ENCODE data around the gene CD247.
A peak's percentile ranks its signal among the peaks of the same experiment; 100 is the strongest.

The CD247 gene

DNA sequence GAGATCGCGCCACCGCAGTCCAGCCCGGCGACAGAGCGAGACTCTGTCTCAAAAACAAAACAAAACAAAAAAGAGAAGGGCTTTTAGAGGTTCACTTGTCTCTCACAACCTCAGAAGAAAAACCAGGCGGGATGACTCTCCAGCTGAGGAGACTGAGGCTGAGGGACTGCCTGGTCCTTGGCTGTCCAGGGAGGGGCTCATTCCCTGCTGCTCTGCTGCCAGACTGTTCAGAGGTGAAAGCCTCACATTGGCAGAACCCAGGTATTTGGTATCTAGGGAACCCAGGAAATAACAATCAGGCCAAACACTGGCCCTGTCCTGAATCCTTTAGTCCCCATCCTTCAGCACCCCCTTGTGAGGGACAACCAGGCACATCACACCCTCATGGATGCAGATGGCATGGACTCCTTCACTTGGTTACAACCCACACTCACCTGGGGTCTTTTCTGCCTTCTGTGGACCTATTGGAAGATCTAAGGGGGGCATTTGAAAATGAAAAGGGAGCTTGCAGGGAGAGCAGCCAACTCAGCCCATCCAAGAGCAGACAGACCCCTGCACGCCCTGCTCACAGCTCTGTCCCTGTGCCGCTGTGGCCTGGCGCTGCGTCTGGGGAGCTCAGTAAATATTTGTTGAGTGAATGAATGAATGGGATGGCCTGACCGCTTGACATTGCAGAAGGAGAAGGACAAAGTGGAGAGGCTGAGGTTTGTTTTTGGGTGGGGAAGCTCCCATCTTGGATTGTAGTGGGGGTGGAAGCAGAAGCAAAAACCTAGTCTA lies 33.4 kb downstream of the CD247 start:
- no peak for DNase-seq

DNA sequence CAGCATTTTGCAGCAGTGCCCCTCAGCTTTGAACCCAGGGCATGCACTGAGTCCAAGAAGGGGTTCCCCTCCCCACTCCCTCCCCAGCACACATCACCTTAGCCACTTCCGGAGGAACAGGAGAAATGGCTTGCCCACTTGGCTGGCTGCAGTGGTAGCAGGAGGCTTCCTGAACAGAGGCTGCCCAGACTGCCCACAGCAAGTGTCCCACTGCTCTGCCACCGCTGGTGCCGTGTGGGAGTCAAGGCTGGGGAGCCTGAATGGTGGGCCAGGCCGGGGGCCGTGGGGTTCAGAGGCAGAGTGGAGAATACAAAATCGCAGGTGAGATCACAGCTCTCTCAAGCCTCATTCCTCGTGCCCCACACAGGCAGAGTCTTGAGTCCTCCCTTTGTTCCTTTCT lies 34.5 kb downstream of the CD247 start:
- no peak for DNase-seq

DNA sequence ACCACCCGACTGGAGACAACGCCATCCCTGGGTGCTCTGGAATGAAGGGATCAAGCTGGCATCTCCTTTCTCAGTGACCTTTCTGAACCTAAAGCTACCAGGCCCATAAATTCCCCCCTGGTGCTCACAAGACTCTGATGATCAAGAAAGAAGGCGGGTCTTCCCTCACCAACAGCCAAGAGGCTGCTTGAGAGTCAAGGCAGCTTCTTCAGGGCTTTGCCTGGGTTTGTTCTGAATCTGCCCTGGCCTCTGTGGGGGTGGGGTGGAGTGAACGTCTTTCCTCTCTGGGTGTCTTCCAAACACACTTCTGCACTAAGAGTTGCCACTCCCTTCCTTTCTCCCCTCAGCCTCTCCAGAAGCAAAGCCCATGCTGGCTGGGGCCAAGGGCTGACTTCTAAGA lies 36.1 kb downstream of the CD247 start:
- peak; percentile 52 for DNase-seq

DNA sequence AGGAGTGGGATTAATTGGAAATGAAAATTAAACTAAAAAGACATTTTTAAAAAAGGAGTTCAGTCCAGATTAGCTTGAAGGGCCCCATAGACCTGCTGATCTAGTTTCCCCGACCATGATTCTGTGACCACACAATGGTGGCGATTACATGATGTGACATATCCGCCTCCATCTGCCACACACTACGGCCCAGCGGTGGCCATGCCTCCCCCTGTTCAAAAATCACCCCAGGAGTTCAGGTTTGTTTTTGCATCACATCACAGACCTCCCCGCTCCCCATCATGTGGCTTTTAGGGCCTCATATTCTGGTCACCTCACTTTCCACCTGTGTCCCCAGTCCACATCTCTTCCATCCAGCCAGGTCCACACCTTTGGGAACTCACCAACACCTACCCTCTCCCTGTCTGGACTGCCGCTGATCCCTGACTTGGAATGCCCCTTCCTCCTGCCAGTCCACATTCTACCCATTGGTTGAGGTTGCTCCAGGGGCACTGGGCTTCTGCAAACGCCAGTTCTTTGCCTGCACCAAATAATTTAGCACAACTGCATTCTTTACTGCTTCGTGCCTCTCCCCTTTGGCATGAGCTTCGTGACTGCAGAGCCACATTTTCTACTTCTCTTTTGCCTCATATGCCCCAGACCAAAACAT lies 38.9 kb downstream of the CD247 start:
- DNase-seq: no peak

DNA sequence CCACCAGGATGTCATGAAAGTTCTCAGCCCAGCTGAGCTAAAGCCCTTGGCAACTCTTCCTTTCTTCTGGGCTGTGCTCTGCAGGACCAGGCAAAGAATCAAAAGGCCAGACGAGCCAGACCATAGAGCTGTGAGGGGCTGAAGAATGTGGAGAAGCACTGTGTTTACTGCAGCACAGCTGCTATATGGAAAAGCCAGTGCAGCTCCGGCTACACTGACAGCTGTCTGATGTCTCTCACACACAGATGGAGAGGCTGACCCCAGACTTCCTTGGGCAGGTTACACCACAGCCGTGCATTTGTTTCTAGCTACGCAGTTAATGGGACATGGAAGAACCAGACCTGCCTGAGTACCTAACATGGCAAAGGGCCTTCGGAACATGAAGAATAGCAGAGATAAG lies 40.3 kb downstream of the CD247 start:
- no peak for DNase-seq

DNA sequence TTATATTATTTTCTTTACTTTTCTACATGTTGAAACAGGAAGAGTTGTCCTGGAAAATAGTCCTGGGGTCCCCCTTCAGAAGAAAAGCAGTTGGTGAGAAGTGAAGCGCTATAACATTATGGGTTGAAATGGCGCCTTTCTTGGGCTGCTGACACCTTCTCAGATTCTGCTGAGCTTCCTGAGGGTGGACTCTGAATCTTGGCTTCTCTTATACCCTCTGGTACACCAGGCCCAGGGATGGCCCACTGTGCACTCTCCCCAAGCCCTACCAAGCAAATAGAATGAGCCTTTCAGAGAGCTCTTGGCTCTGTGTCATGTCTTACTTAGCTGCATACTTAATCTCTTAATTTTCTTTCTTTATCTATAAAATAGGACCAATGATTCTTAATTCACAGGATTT lies 42.3 kb downstream of the CD247 start:
- DNase-seq: no peak

DNA sequence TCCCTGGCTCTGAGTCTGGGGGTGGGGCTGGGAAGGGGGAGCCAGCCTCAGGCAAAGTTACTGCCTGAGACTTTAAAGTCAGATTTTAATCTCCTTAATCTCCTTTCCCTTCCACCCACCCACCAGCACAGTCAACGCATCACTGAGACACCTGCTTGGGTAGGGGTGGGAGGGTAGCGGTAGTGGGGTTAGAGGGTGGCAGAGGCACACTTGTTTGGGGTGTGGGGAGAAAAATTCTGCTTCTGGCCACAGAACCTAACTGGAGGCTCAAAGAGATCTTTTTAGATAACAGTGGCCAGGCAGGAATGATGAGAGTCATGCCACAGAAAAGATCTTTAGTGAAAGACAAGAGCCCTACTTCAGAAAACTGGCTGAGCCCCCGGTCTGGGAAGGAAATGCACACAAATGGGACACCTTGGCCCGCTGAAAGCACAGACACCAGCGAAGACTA lies 44.1 kb downstream of the CD247 start:
- DNase-seq: peak; percentile 68

DNA sequence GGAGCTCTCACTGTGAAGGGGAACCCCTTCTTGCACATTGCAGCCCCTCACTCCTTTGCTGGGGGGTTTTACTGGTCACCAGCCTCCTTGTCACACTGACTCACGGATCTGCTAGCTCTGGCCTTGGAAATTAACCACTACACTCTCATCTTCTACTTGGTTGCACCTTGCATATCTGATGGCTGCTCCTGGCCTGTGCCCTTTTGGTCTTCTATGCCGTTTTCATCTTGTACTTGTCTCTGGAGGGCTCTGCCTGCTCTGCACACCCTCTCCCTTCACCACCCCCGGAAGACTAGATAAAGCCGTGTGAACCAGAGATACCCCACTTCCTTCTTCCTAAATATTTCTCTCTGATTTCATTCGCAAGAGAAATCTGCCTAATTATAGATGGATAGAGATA lies 44.6 kb downstream of the CD247 start:
- no peak for DNase-seq

DNA sequence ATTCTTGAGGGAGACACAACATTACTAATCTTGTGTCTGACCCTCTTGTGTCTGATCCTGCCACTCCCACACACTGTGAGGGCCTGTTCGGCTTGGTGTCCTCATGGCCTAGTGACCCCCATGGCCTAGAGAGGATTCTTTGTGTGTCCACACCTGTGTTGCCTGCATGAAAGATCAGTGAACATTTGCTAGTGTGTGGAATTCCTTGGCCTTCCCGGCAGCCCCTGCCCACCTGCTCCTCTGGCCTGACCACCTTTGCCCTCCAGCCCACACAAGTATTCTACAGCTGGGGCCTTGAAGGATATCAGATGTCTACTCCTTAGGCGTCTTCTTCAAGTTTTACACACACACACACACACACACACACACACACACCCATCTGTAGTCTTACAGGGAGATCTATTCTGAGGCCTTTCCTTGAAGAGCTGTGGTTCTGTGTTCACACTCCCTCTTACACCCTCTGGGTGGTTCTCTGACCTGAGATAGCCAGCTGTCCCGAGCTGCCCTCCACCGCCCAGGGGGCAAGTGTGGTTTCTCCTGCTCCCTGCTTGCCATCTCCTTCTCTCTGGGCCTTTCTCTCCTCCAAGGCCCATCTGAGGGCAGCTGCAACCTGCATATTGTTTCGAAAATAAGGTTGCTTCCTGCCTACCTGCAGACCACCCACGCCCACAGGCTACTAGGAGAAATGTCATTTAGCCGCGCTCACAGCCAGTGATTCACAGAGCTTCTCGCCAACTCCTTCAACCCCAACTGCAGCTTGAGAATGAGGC lies 45.4 kb downstream of the CD247 start:
- no peak for DNase-seq

DNA sequence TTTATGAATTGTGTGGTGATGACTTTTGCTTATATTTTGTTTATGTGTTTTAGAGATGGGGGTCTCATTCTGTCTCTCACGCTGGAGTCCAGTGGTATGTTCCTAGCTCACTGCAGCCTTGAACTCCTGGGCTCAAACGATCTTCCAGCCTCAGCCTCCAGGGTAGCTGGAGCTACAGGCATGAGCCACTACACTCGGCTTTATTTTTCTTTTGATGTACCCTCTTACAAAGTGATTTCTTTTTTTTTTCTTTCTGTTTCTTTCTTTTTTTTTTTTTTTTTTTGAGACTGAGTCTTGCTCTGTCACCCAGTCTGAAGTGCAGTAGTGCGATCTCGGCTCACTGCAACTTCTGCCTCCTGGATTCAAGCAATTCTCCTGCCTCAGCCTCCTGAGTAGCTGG lies 46.8 kb downstream of the CD247 start:
- no peak for DNase-seq

DNA sequence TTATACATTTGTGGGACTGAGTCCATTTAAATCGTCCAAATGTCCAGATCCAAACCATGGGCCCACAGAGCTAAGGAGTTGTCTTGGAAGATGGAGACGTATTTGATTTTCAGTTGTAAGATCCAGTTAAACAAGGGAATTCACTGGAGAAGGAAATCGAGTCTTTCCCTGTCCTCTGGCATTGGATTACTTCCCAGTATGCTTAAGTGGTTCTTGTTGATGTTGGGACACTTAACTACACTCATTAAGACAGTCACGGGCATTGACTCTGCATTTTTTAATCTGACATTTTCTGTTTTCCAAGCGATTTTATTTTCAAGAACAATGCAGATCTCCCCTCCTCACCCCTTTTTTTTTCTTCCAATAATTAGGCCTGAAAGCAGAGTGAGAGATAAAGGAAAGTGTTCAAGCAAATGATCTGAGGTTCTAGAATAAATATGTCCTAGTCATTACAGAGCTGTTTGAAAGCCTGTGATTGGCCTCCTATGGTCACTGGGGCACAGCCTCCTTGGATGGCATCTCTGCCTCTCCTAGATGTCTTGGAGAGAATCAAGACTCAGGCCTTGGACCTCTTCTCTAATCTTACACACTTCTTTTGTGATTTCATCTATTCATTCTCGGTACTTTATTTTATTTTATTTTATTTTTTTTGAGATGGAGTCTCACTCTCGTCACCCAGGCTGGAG lies 48.9 kb downstream of the CD247 start:
- no peak for DNase-seq

DNA sequence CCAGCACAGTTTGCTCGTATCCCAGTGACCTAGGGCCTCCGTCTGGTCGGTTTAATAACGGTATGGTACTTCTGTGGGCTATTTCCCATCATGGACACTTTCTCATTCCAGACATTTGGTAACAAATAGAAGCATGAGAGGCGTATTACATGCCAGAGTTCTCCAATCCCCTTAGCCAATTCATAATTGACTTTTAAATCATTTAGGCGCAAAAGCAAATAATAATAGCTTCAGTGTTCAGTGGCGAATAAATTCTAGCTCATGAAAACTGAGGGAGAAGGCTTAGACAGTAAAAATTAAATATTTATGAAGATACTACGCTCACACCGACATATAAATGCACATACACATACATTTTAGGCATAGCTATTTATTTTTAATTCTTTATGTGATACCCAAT lies 50.6 kb downstream of the CD247 start:
- DNase-seq: no peak

DNA sequence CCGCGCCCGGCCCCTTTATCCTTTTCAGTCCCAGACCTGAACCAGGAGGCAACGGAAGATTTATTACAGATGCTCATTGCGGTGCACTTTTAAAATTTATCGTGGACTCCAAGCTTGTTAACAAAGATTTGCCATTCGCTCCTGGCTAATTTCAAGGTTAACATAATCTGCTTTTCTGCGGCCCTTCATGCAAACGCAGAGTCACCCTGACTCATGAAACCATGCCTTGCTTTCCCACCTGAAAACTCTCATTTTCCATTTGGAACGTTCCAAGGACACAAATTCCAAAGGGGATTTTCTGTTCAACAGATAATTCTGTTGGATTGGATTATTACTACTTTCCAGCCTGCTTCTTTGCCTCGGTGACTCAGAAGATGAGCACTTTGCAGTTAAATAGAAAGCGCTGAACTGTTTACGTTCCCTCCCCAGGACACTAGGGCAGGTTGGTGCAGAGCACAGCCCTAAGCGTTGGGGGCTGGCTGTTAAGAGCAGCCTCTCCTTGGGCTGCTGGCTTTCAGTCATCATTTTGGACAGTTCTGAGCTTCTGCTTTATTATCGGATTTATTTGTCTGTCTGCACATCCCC lies 51.1 kb downstream of the CD247 start:
- no peak for DNase-seq

DNA sequence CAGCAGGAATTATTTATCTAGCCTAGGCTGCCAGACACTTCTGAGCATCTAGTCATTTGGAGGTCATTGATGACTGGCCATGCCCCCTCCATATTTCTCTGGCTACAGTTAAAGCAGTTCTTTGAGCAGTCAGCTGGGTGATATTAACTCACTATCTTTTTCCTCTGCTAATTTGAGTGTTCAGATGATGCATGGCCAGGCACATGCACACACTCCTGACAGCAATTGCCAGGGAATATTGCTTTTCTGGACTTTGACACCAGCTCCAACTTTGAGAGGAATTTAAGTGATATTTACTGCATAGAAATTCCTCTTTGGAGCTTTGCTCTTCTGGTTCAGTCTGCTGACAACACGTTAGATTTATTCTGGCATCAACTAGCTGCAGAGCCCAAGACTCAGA lies 52.6 kb downstream of the CD247 start:
- DNase-seq: no peak

DNA sequence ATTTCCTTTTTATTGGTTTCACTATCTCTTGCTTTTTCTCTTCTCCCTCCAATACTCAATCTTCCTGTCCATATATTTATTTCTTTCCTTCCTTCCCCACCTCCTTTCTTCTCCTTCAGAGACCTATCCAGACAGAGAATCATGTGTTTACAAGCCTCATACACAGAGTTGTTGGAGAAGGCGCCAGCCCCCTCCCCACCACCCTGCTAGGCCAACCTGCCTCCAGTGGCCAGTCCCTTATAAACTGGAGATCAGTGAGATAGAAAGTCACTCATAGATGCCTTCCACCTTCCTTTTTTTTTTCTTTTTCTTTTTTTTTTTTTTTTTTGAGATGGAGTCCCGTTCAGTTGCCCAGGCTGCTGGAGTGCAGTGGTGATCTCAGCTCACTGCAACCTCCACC lies 53.3 kb downstream of the CD247 start:
- DNase-seq: no peak

DNA sequence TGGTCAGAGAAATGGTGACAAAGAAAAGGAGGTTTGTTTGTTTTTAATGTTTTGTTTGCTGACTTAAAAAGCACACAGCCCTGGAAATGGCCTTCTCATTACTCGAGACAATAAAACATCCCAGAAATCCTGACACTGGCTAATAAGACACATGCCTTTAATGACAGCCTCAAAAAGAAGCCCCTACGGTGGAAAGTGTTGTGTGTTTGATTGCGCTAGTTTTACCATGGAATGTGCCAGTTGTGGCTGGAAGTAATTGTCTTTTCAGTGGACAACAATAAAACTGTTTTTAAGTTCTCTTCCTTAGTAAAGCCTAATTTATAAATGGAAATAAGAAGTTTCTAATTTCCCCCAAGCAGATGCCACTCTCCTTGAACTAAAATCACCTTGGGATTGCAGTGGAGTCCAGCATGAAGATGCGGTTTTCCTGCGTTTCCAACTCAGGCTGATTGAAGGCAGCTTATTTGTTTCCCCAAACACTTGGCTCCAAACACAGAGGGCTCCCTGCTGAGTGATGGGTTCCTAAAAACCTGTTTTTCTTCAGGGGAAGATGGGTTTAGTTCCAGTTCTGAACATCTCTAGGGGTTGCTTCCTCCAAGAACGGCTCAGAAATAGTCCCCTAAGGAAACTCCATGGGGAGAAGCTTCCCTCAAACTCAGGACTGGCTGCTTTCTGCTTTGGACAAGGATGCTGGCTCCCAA lies 54.3 kb downstream of the CD247 start:
- no peak for DNase-seq

DNA sequence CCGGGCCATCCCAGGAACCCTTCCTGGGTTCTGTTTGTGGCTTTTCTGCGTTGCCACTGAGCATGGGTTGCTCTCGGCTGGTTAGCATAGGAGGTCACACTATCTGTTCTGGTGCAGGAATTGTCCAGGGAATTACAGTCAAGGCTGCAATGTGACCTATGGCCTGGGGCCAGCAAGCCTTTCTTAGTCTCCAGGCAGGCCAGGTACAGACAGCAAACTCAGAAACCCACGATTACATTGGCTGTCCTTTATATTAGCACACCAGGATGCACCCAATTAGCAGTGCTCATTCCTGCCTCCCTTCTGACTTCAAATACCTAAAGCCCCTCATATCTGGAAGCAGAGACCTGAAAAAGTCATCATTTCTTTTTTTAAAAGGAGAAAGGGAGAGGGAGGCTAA lies 55.2 kb downstream of the CD247 start:
- no peak for DNase-seq

DNA sequence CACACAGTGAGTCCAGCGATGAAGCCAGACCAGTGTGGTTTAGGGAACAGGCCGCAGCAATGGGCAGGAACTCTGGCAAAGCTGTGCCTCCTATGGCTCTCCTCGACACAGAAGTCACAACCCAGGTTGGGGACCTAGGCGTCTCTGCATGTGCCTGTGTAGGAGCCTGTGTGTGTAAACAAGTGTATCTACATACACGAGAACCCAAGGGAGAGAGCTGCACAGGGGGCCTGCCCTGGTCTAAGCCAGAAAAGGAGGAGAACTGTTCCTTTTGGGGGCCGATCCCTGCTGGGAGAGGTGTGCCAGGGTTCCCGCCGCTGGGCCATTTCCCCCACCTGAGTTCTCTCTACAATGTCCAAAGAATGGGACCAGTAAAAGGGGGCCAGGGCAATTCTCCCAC lies 56.0 kb downstream of the CD247 start:
- no peak for DNase-seq

DNA sequence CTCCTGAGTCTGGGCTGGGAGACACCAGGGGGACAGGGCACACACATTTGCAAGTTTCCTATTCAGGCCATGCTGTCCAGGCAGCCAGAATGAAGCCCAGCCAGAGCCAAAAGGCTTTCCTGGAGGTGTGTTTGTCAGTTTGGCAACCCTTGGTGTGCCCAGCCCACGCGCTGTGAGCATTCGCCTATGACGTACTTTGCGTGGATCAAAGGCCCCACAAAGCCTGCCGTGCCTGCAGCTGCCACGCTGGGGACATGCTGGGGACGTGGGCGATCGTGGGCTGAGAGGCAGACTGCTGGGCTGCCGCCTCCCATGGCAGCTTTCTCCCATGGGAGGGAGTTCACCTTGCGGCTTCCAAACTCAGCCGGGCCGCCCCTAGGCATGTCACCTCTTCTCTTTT lies 57.5 kb downstream of the CD247 start:
- DNase-seq: peak; percentile 47

DNA sequence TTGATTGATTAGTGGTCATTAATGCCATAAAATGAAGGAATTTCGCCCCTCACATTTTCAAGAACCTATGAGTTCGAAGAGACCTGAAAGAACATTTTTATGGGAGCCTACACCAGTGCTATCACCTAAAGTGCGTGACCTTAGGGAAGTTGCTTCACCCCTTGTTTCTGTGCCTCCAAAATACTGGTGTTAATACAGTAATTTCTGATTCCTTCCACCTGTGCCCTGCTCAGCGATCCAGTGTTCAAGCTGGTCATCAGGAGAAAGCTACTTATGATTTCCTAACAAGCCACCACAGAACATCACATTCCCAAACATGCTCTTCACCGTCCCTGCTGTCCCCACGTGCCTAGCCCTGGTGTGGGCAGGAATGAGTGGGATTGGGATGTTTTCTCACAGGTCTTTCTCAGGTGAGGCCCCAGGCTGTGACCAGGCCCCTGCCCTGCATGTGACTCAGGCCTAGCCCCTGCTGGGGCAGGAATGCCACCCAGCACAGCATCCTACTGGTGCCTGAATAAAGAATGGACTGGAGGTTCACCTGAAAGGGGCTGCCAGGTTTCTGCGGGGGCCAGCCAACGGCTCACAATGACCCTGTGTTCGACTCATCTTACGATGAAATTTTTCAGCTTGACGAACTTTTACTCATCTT lies 60.3 kb downstream of the CD247 start:
- no peak for DNase-seq

DNA sequence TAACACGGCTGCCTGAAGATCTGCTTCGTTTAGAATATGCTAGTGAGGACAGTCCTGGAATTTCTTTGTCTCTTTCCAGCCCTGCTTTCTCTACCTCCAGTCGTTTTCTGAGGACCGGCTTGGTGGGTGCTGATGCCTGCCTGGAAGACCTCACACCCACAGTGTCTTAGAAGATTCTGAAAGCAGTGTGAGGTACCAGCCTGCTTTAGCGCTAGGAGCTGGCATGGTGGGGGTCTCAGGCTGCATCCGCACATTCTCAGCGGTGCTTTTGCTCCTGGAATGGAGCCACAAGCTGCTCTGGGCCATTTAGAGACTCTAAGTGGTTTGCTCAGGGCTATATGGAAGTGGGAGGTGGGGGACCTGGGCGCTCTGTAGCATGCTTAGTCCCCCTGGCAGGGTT lies 61.4 kb downstream of the CD247 start:
- no peak for DNase-seq

DNA sequence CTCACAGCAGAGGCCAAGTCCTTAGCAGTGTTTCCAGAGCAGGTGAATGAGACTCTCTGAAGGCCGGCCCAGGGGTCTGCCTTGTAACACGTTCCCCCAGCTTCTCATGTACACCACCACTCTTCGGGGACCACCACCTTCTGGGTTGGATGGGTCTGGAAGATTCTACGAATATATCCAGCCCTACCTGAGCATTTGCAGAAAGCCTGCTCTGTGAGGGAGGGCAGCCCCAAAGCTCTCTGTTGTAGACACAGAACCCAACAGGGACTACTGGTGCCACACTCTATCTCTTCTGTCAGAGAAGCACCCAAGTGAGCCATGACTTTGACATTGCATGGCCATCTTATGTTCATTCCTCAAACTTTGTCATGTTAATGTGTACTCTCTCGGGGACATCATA lies 61.8 kb downstream of the CD247 start:
- DNase-seq: no peak
